Lung (tissue), 12 donors: ENCODE results near the gene C4orf51. TPM values are rescaled to one million over a fixed set of nuclear protein-coding genes. Genes with fewer than 3 reads are reported as not detected.

Experiments used
- ATAC-seq: fragments of 200-7000 bp; cut with Tn5 transposase; one replicate; pipeline ENCODE4 v1.9.1; 2020; ENCODE audit warnings: moderate number of reproducible peaks; ENCODE audit not compliant: insufficient read depth, low FRiP score
- DNase-seq, 3 donors: peaks; one replicate each; pipeline ENCODE4 v3.0.0-alpha.2; 2013 to 2017
- H3K27ac ChIP-seq, 2 donors: one replicate each; pipeline ENCODE4 v1.5.1; 2013; ENCODE audit warnings: mild to moderate bottlenecking in 2 of 2, moderate library complexity in 2 of 2, control low read depth in 1 of 2, inconsistent platforms in 1 of 2, low read depth in 1 of 2, low read length in 1 of 2
- H3K27me3 ChIP-seq, 3 donors: one replicate each; pipeline ENCODE4 v1.5.1; 2013; ENCODE audit warnings: low read length in 2 of 3; ENCODE audit not compliant: control insufficient read depth in 3 of 3, insufficient read depth in 3 of 3
- H3K36me3 ChIP-seq, 4 donors: one replicate each; pipeline ENCODE4 v1.5.1; 2013; ENCODE audit warnings: low read length in 4 of 4, mild to moderate bottlenecking in 1 of 4, moderate library complexity in 1 of 4; ENCODE audit not compliant: control insufficient read depth in 4 of 4, insufficient read depth in 4 of 4
- H3K4me1 ChIP-seq, 5 donors: one replicate each; pipeline ENCODE4 v1.5.1; 2013; ENCODE audit warnings: low read length in 5 of 5, mild to moderate bottlenecking in 2 of 5, moderate library complexity in 1 of 5; ENCODE audit not compliant: control insufficient read depth in 5 of 5, insufficient read depth in 5 of 5
- H3K4me3 ChIP-seq: one replicate; pipeline ENCODE4 v1.5.1; 2013; ENCODE audit warnings: mild to moderate bottlenecking, control low read depth, moderate library complexity
- H3K9ac ChIP-seq, 2 donors: one replicate each; pipeline ENCODE4 v1.5.1; 2013; ENCODE audit warnings: low read length in 2 of 2, control low read depth in 1 of 2; ENCODE audit not compliant: insufficient read depth in 1 of 2
- H3K9me3 ChIP-seq, 4 donors: one replicate each; pipeline ENCODE4 v1.5.1; 2013; ENCODE audit warnings: low read length in 3 of 4, mild to moderate bottlenecking in 1 of 4, moderate library complexity in 1 of 4; ENCODE audit not compliant: control insufficient read depth in 4 of 4, insufficient read depth in 3 of 4
- CTCF ChIP-seq: IDR thresholded peaks from 2 replicates; pipeline ENCODE4 v1.5.1; 2012; ENCODE audit warnings: mild to moderate bottlenecking; ENCODE audit errors: control extremely low read depth, extremely low read depth
- WGBS, 2 donors: extraction: QIAGEN DNeasy Blood & Tissue Kit; methylation state at CpG; one replicate each; pipeline ENCODE4 v1.1.7; 2013; 5-methylcytosine and 5-hydroxymethylcytosine counted together
- polyA plus RNA-seq, 2 donors: library from polyadenylated mRNA; stranded (reverse); fragments of 200-250 nt; gene quantifications; one replicate each; pipeline ENCODE4 v1.2.1, GENCODE V29; 2013
- total RNA-seq, 2 donors: library from RNA; depleted of rRNA in 1 of 2; stranded (reverse); fragments of >200 nt in 1 of 2; gene quantifications; one replicate each; pipeline ENCODE4 v1.2.1, GENCODE V29; 2014 to 2021
- donor health status: control.
- donor health status: control.
- donor health status: Bipolar disorder and iron deficiency.
- donor health status: healthy.
- donor health status: DM: yes; HTN: yes; CAD: no.

The C4orf51 gene
- total and polyA plus RNA-seq, 4 donors = not detected

GRCh38 chr4:145719752-145720624, 40.0 kb downstream of the C4orf51 start:
- ATAC-seq = no peak
- Histone ChIP-seq H3K9ac (no peak overlapping the region), H3K27me3 (no peaks in the 10 kb centered on the region), H3K36me3 (no peaks in the 10 kb centered on the region), H3K9me3 (no peaks in the 10 kb centered on the region), H3K4me1 (peaks cover 0 to 2% (median 0%) of the 10 kb centered on the region in 5 donors), H3K4me3 (no peak overlapping the region), H3K27ac (no peak overlapping the region)
- 85% methylated on average over 10 of the region's 10 CpGs for WGBS, 2 donors
- no peak for TF ChIP-seq CTCF
- DNase-seq = no peak

- H3K27me3 ChIP-seq = no peaks in the 10 kb centered on the region
- peaks cover 0 to 2% (median 0%) of the 10 kb centered on the region in 5 donors for H3K4me1 ChIP-seq
- no peak overlapping the region for H3K9ac ChIP-seq
- ATAC-seq (no peak), DNase-seq (no peak)
- H3K4me3 ChIP-seq = no peak overlapping the region
- no peaks in the 10 kb centered on the region for H3K9me3 ChIP-seq
- H3K27ac ChIP-seq = no peak overlapping the region
- TF ChIP-seq CTCF = no peak
- no peaks in the 10 kb centered on the region for H3K36me3 ChIP-seq
- WGBS, 2 donors = 86 to 90% methylated on average over 3 of the region's 3 CpGs
Measured at GRCh38 chr4:145720656-145721055, 40.7 kb downstream of the C4orf51 start.

- H3K36me3 ChIP-seq = no peaks in the 10 kb centered on the region
- no peaks in the 10 kb centered on the region for H3K9me3 ChIP-seq
- no peak overlapping the region for H3K27ac ChIP-seq
- no peaks in the 10 kb centered on the region for H3K27me3 ChIP-seq
- WGBS, 2 donors = 96 to 100% methylated on average over 1 of the region's 1 CpG
- ATAC-seq (no peak), DNase-seq (no peak)
- no peak for TF ChIP-seq CTCF
- H3K9ac ChIP-seq = no peak overlapping the region
- H3K4me3 ChIP-seq = no peak overlapping the region
- H3K4me1 ChIP-seq = peaks cover 0 to 2% (median 0%) of the 10 kb centered on the region in 5 donors
Measured at GRCh38 chr4:145722561-145722960, 42.6 kb downstream of the C4orf51 start.

GRCh38 chr4:145723336-145723735, 43.4 kb downstream of the C4orf51 start:
- Histone ChIP-seq H3K27ac (no peak overlapping the region), H3K27me3 (no peaks in the 10 kb centered on the region), H3K36me3 (no peaks in the 10 kb centered on the region), H3K9me3 (no peaks in the 10 kb centered on the region), H3K4me1 (peaks cover 0 to 2% (median 0%) of the 10 kb centered on the region in 5 donors), H3K9ac (no peak overlapping the region), H3K4me3 (no peak overlapping the region)
- peak in 2 of 3 donors; percentile 22 to 45 for DNase-seq
- TF ChIP-seq CTCF = no peak
- no peak for ATAC-seq
- 87 to 95% methylated on average over 2 of the region's 2 CpGs for WGBS, 2 donors
